Measurements from ENCODE around the gene ZCCHC4. TPM values are rescaled to one million over a fixed set of nuclear protein-coding genes. Genes with fewer than 3 reads are reported as not detected.

Gene ZCCHC4
- 10 to 100 TPM in 5 of 10 donors, 1 to 10 TPM in 5; 6.7 to 19.8 (median 9.8) TPM for polyA plus RNA-seq (ENCODE audit: insufficient read length in 10 of 10)
- long read RNA-seq, donor 1, partial matches to known transcripts, result 0 of 3 reads
- long read RNA-seq, donor 1, other reads (novel, unspliced or antisense), result 0 of 3 reads
- long read RNA-seq, donor 2, partial matches to known transcripts, result 0 of 2 reads
- long read RNA-seq, donor 2, other reads (novel, unspliced or antisense), result 0 of 2 reads
- long read RNA-seq, donor 3, result 0 reads
- long read RNA-seq, donor 4, partial matches to known transcripts, result 0 of 3 reads
- long read RNA-seq, donor 4, other reads (novel, unspliced or antisense), result 0 of 3 reads
- long read RNA-seq, donor 5, partial matches to known transcripts, result 0 of 1 reads
- long read RNA-seq, donor 5, other reads (novel, unspliced or antisense), result 0 of 1 reads
- long read RNA-seq, donor 6, partial matches to known transcripts, result 0 of 2 reads
- long read RNA-seq, donor 6, other reads (novel, unspliced or antisense), result 0 of 2 reads
- long read RNA-seq, donor 7, result 0 reads
- long read RNA-seq, donor 8, partial matches to known transcripts, result 0 of 1 reads
- long read RNA-seq, donor 8, other reads (novel, unspliced or antisense), result 0 of 1 reads
- long read RNA-seq, donor 9, result 0 reads

- DNase-seq, result peak; percentile 90 to 96 (median 95)
Observed at GRCh38 chr4:25312496-25313200, at the start of gene ZCCHC4. Gene ZCCHC4, plus strand, starts transcription at chr4:25312774. Its CDS starts 36 bp downstream, at chr4:25312810.

- no peak for DNase-seq
Observed at GRCh38 chr4:25271866-25272265, 40.7 kb upstream of the ZCCHC4 start.

GRCh38 chr4:25280210-25280609, 32.4 kb upstream of the ZCCHC4 start:
- DNase-seq, result no peak

- no peak for DNase-seq
Observed at GRCh38 chr4:25283948-25284347, 28.6 kb upstream of the ZCCHC4 start.

- no peak for DNase-seq
Observed at GRCh38 chr4:25284466-25284865, 28.1 kb upstream of the ZCCHC4 start.

- no peak for DNase-seq
Observed at GRCh38 chr4:25290490-25291067, 22.0 kb upstream of the ZCCHC4 start.

GRCh38 chr4:25291158-25291733, 21.3 kb upstream of the ZCCHC4 start:
- DNase-seq, result no peak

GRCh38 chr4:25297528-25298242, 14.9 kb upstream of the ZCCHC4 start:
- no peak for DNase-seq

GRCh38 chr4:25299476-25300203, 12.9 kb upstream of the ZCCHC4 start:
- no peak for DNase-seq

- no peak for DNase-seq
Observed at GRCh38 chr4:25301471-25301870, 11.1 kb upstream of the ZCCHC4 start.

GRCh38 chr4:25302626-25303025, 9.9 kb upstream of the ZCCHC4 start:
- no peak for DNase-seq

GRCh38 chr4:25303578-25303977, 9.0 kb upstream of the ZCCHC4 start:
- no peak for DNase-seq

- no peak for DNase-seq
Observed at GRCh38 chr4:25306518-25307057, 6.0 kb upstream of the ZCCHC4 start.

GRCh38 chr4:25307596-25307995, 5.0 kb upstream of the ZCCHC4 start:
- DNase-seq, result no peak

- no peak for DNase-seq
Observed at GRCh38 chr4:25308306-25308705, 4.3 kb upstream of the ZCCHC4 start.

- no peak for DNase-seq
Observed at GRCh38 chr4:25308761-25309160, 3.8 kb upstream of the ZCCHC4 start.

GRCh38 chr4:25310066-25310802, 2.3 kb upstream of the ZCCHC4 start:
- DNase-seq, result no peak

GRCh38 chr4:25310803-25311166, 1.8 kb upstream of the ZCCHC4 start:
- no peak for DNase-seq

- DNase-seq, result no peak
Observed at GRCh38 chr4:25313201-25313895, 774 bp downstream of the ZCCHC4 start.

Measured in muscle of back (tissue), 13 donors.